Epithelial cell of esophagus (primary cell): ENCODE results near the gene FGF18.

Source experiments
- DNase-seq: peaks from one replicate; pipeline ENCODE4 v3.0.0; 2010; ENCODE audit warnings: low read depth
- H3K4me3 ChIP-seq: 2 replicates; pipeline ENCODE4 v1.5.1; 2011; ENCODE audit warnings: mild to moderate bottlenecking, low read length, control low read depth
- TF ChIP-seq, protein P1 (sequence below): IDR thresholded peaks from 2 replicates; pipeline ENCODE4 v1.5.1; 2011; ENCODE audit warnings: low read depth, mild to moderate bottlenecking, low read length, control low read depth, inconsistent platforms; ENCODE audit not compliant: insufficient read depth; ENCODE audit errors: missing control alignments

Gene FGF18

DNA sequence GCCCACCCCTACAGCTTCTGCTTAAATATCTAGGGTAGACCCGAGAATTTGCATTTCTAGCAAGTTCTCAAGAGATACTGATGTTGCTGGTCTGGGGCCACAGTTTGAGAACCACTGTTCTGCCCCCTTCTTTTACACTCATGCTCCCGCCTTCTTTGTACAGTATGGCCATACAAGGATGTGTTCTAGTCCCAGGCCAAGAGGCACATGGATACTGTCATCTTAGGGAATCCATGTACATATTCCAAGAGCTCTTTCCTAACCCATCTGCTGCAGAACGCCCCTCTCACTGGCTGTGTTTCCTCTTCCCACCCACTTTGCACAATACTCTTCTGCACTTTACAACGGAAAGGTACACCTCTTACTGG is 44.4 kb downstream of the FGF18 start:
- no peak for DNase-seq
- no peak overlapping the region for H3K4me3 ChIP-seq
- TF ChIP-seq, protein P1, sequence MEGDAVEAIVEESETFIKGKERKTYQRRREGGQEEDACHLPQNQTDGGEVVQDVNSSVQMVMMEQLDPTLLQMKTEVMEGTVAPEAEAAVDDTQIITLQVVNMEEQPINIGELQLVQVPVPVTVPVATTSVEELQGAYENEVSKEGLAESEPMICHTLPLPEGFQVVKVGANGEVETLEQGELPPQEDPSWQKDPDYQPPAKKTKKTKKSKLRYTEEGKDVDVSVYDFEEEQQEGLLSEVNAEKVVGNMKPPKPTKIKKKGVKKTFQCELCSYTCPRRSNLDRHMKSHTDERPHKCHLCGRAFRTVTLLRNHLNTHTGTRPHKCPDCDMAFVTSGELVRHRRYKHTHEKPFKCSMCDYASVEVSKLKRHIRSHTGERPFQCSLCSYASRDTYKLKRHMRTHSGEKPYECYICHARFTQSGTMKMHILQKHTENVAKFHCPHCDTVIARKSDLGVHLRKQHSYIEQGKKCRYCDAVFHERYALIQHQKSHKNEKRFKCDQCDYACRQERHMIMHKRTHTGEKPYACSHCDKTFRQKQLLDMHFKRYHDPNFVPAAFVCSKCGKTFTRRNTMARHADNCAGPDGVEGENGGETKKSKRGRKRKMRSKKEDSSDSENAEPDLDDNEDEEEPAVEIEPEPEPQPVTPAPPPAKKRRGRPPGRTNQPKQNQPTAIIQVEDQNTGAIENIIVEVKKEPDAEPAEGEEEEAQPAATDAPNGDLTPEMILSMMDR: no peak

DNA sequence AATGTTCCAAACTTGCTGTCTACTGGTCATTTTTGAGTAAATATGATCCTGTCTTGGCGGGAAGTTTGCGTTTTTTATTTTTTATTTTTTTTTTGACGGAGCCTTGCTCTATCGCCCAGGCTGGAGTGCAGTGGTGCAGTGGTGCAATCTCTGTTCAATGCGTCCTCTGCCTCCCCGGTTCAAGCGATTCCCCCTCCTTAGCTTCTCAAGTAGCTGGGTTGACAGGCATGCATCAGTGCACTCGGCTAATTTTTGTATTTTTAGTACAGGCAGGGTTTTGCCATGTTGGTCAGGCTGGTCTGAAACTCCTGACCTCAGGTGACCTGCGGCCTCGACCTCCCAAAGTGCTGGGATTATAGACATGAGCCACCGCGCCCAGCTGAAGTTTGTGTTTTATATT is 45.4 kb downstream of the FGF18 start:
- no peak overlapping the region for H3K4me3 ChIP-seq
- TF ChIP-seq, protein P1: no peak
- DNase-seq: no peak

DNA sequence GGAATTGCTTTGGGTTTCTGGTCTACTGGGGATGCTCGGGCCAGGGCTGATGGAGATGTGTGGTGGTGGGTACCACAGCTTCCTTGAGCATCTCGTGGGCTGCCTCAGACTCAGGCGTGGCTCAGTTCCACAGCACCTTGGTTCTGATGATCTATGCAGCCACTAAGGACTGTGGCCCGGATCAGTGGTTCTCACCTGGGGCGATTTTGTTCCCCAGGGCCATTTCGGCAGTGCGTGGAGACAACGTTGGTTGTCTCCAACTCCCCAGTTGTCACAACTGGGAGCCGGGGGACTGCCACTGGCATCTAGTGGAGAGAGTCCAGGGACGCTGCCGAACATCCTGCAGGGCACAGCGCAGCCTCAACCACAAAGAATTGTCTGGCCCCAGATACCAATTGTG is 47.7 kb downstream of the FGF18 start:
- DNase-seq: no peak
- TF ChIP-seq, protein P1: no peak

DNA sequence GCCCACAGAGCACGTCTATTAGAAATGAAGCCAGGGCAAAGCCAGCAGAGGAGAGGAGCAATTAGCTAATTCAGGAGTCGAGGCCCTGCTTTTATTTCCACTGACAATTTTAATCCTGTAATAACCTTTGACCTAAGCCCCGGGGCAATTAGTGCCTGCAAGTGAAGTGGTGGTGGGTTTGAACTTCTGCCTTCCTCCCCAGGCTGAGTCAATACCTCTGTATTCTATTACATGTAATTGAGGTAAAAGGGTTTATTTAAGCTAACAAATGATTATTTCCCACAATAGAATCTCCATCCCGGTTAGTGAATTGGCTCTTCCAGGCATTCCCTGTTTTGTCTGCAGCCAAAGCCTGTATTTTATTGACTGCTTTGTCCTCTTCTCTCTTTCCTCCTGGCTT is 49.9 kb downstream of the FGF18 start:
- H3K4me3 ChIP-seq: no peak overlapping the region
- no peak for DNase-seq
- TF ChIP-seq, protein P1: no peak

More for the DNA sequence above, 47.7 kb downstream of the FGF18 start:
- no peak overlapping the region for H3K4me3 ChIP-seq

DNA sequence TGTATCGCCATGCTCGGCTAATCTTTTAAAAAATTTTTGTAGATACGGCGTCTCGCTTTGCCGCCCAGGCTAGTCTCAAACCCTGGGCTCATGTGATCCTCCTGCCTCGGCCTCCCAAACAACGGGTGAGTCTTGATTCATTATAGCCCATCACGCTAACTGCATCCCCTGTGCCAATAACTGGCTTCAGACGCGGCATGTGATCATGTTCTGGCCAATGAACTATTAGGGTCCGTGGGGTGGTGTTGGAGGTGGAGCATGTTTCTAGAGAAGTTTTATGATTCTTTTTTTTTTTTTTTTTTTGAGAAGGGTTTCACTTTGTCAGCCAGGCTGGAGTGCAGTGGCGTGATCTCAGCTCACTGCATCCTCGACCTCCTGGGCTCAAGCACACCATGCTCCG is 51.0 kb downstream of the FGF18 start:
- no peak overlapping the region for H3K4me3 ChIP-seq
- TF ChIP-seq, protein P1: no peak
- DNase-seq: no peak

DNA sequence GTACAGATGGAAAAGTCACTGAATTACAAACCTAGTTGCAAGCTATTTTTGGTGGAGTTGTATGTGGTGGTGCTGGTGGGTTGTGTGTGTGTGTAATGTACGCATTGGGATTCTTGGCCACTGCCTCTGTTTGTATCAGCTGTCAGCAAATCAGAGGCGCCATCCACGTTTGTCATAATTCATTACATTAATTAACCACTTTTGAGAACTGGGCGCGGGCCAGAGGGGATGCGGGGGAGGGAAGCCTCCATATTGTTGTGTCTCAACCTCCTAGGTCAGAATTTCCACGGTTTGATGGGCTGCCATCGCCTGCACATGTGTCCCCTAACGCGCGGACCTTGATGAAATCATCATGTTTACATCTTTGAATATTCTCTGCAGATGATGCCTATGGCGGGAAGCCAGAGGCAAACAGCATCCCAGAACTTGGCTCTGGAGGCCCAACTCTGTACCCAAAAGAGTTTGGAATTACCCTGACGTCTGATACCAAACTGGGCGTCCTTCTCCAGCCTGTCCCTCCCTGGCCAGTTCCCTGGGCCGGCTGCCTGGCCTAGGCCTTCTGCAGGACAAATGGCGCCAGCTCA is 54.9 kb downstream of the FGF18 start:
- H3K4me3 ChIP-seq: no peak overlapping the region
- DNase-seq: no peak
- TF ChIP-seq, protein P1: no peak

DNA sequence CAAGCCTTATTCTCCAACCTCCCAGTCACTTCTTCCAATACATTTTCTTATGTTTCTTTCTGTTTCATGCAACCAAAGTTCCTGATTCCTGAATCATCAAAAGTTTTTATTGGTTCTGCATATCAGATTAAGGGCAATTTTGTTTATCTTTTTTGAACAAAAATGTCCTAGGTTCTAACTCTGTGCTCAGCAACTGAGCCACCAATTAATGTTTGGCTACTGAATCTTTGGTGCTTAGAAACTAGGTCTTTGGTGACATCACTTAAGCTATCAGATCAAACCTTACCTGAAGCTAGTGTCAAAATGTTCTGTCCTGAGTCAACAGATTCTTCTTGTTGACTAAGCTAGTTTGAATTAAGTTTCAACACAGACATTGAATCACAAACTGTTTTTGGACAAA is 56.1 kb downstream of the FGF18 start:
- no peak overlapping the region for H3K4me3 ChIP-seq
- peak; percentile 31 for DNase-seq
- TF ChIP-seq, protein P1: no peak
